K562 (cell line): ENCODE data around the gene VTA1. TPM values are rescaled to one million over a fixed set of nuclear protein-coding genes. Genes with fewer than 3 reads are reported as not detected.

Experiments
- ATAC-seq: fragments of 200-7000 bp; cut with Tn5 transposase; 3 replicates; pipeline ENCODE4 v1.9.1; 2020; ENCODE audit warnings: moderate library complexity
- BruUV-seq: library from RNA; stranded (reverse); fragments of 400-500 nt; replicated peaks from 2 replicates; lab custom pipeline; 2021; lab: Mats Ljungman, UMichigan
- CTCF ChIA-PET: fragments of 300-600 bp; formaldehyde crosslinking; extraction: SDS; loops from one replicate; lab custom pipeline; 2021; ENCODE audit warnings: low intra/inter-chr PET ratio; lab: Yijun Ruan, JAX
- POLR2A ChIA-PET: fragments of 300-600, 350-650 bp; sonication (Branson Sonifier 250); formaldehyde crosslinking; extraction: SDS; loops from one replicate; lab custom pipeline; 2021; ENCODE audit warnings: antibody characterized with exemption, inconsistent platforms; lab: Yijun Ruan, JAX
- DNase-seq, 4 experiments: peaks; one replicate each; pipeline versions ENCODE4 v3.0.0 to v3.0.0-alpha.2; 2011 to 2018; ENCODE audit warnings: low spot score in 3 of 4, mixed read lengths in 3 of 4; ENCODE audit errors: extremely low read depth in 1 of 4
- FAIRE-seq: peaks from 2 replicates; lab custom pipeline; 2011; peaks lifted over from hg19 to GRCh38; lab: Jason Lieb, UNC
- H2AFZ ChIP-seq: 2 replicates; pipeline ENCODE4 v1.6.0; 2011; ENCODE audit warnings: low read depth, low read length, control low read depth, inconsistent platforms
- H3K27ac ChIP-seq: fragments of 200-600 bp; 3 replicates; pipeline ENCODE4 v1.8.0; 2011; ENCODE audit warnings: low read depth, mild to moderate bottlenecking, control low read depth, inconsistent platforms, low read length, moderate library complexity, mixed read lengths; ENCODE audit errors: extremely low read depth
- H3K27me3 ChIP-seq, 2 experiments: fragments of 300-600 bp in 1 of 2; 2 replicates in 1 of 2; 3 replicates in 1 of 2; pipeline versions ENCODE4 v1.6.0 to v1.8.0; 2011; ENCODE audit warnings: inconsistent platforms in 2 of 2, low read length in 2 of 2, mild to moderate bottlenecking in 1 of 2, mixed read lengths in 1 of 2, moderate library complexity in 1 of 2; ENCODE audit not compliant: control insufficient read depth in 2 of 2, insufficient read depth in 2 of 2
- H3K36me3 ChIP-seq: fragments of 300-600 bp; 3 replicates; pipeline ENCODE4 v1.8.0; 2011; ENCODE audit warnings: mild to moderate bottlenecking, low read length, inconsistent platforms; ENCODE audit not compliant: control insufficient read depth, insufficient read depth
- H3K4me1 ChIP-seq, 2 experiments: fragments of 200-600 bp in 1 of 2; replicated peaks in 1 of 2; 2 replicates in 1 of 2; 3 replicates in 1 of 2; pipeline versions ENCODE4 v1.5.1 to v1.8.0; 2011; ENCODE audit warnings: inconsistent platforms in 2 of 2, low read length in 2 of 2, mild to moderate bottlenecking in 1 of 2, mixed read lengths in 1 of 2, moderate library complexity in 1 of 2; ENCODE audit not compliant: control insufficient read depth in 2 of 2, insufficient read depth in 2 of 2
- H3K4me2 ChIP-seq: 2 replicates; pipeline ENCODE4 v1.6.1; 2011; ENCODE audit warnings: low read length, control low read depth, inconsistent platforms, mixed read lengths; ENCODE audit not compliant: insufficient read depth
- H3K4me3 ChIP-seq: fragments of 200-600 bp; sonication (generic), shearing (Covaris generic); 2 replicates; pipeline ENCODE4 v1.5.1; 2016; ENCODE audit warnings: control low read depth, inconsistent platforms
- H3K79me2 ChIP-seq: fragments of 200-600 bp; 3 replicates; pipeline ENCODE4 v1.8.0; 2011; ENCODE audit warnings: low read length, inconsistent platforms; ENCODE audit not compliant: control insufficient read depth, insufficient read depth
- H3K9ac ChIP-seq, 2 experiments: 2 replicates each; pipeline versions ENCODE4 v1.6.0 to v1.6.1; 2011; ENCODE audit warnings: low read depth in 2 of 2, low read length in 2 of 2, control low read depth in 1 of 2, inconsistent platforms in 1 of 2, mild to moderate bottlenecking in 1 of 2, mixed read lengths in 1 of 2; ENCODE audit not compliant: insufficient read depth in 1 of 2
- H3K9me1 ChIP-seq: one replicate; pipeline ENCODE4 v1.6.0; 2011; ENCODE audit warnings: inconsistent platforms, mild to moderate bottlenecking, low read length, moderate library complexity; ENCODE audit not compliant: control insufficient read depth, insufficient read depth
- H3K9me3 ChIP-seq: replicated peaks from 2 replicates; pipeline ENCODE4 v1.5.1; 2011; ENCODE audit warnings: low read depth, low read length, inconsistent platforms; ENCODE audit not compliant: control insufficient read depth, insufficient read depth
- H4K20me1 ChIP-seq: replicated peaks from 2 replicates; pipeline ENCODE4 v1.6.1; 2011; ENCODE audit warnings: low read length, inconsistent platforms, mixed read lengths; ENCODE audit not compliant: control insufficient read depth, insufficient read depth
- E2F3 ChIP-seq: fragments of 250-450 bp; sonication (Bioruptor Pico); IDR thresholded peaks from 2 replicates; pipeline ENCODE4 v1.4.0; 2020; ENCODE audit warnings: mild to moderate bottlenecking
- EGR1 ChIP-seq: fragments of 450-650 bp; conservative IDR thresholded peaks from 2 replicates; pipeline ENCODE4 v1.6.1; 2017; ENCODE audit warnings: mild to moderate bottlenecking
- ESRRB ChIP-seq: fragments of 250-450 bp; sonication (Bioruptor Pico); IDR thresholded peaks from 2 replicates; pipeline ENCODE4 v1.5.0; 2020; ENCODE audit warnings: mild to moderate bottlenecking, moderate library complexity, borderline replicate concordance
- HNRNPH1 ChIP-seq: fragments of 200-400 bp; formaldehyde crosslinking; optimal IDR thresholded peaks from 2 replicates; pipeline ENCODE3; 2017; ENCODE audit warnings: low read depth, mild to moderate bottlenecking, low read length, moderate library complexity
- KLF16 ChIP-seq: IDR thresholded peaks from 2 replicates; pipeline ENCODE4 v1.6.1; 2016; ENCODE audit warnings: antibody characterized with exemption
- NCOR1 ChIP-seq: fragments of 450-650 bp; IDR thresholded peaks from 2 replicates; pipeline ENCODE4 v1.6.1; 2016; ENCODE audit warnings: mild to moderate bottlenecking, moderate library complexity
- NFXL1 ChIP-seq: fragments of 450-650 bp; formaldehyde crosslinking; IDR thresholded peaks from 2 replicates; pipeline ENCODE4 v1.4.0; 2021; ENCODE audit warnings: mild to moderate bottlenecking
- NUFIP1 ChIP-seq: fragments of 450-650 bp; IDR thresholded peaks from 2 replicates; pipeline ENCODE4 v1.6.1; 2018; ENCODE audit not compliant: partially characterized antibody
- SLC30A9 ChIP-seq: fragments of 250-450 bp; sonication (Bioruptor Pico); IDR thresholded peaks from 2 replicates; pipeline ENCODE4 v1.8.0; 2022; ENCODE audit warnings: mild to moderate bottlenecking, moderate library complexity
- ZNF23 ChIP-seq: fragments of 250-450 bp; sonication (Bioruptor Pico); IDR thresholded peaks from 2 replicates; pipeline ENCODE4 v1.4.0; 2020; ENCODE audit warnings: mild to moderate bottlenecking
- WGBS: fragments of 100-300 bp; shearing (Covaris generic); methylation state at CpG from one replicate; pipeline ENCODE4 v1.1.6; 2016; ENCODE audit warnings: low coverage, mixed read lengths; ENCODE audit not compliant: insufficient coverage; ENCODE audit errors: missing lambda C conversion rate; 5-methylcytosine and 5-hydroxymethylcytosine counted together
- in situ Hi-C: fragments of 300-500 bp; cut with MboI; formaldehyde crosslinking; loops from 4 replicates; pipeline ENCODE4 v1.15.0; 2018; ENCODE audit warnings: inconsistent platforms, mixed read lengths
- intact Hi-C: fragments of 100-400 bp; cut with micrococcal nuclease; formaldehyde crosslinking; loops from 2 replicates; pipeline ENCODE4 v1.14.2; 2022
- polyA plus RNA-seq, 8 experiments: library from polyadenylated mRNA; depleted of rRNA in 4 of 8; stranded (reverse) in 5 of 8; unstranded in 3 of 8; fragments of >200 nt; fragmentation: Nextera tagmentation in 2 of 8; fragmentation: Illumina TruSeq in 1 of 8; extraction: Ambion mirVana in 2 of 8; extraction: Trizol in 1 of 8; gene quantifications; 2 replicates each; pipeline versions ENCODE4 v1.2.1 to v1.2.3, GENCODE V29; 2011 to 2014; ENCODE audit warnings: inconsistent platforms in 1 of 8, missing spikeins in 1 of 8
- total RNA-seq, 7 experiments: library from RNA; depleted of rRNA in 6 of 7; stranded (reverse); fragments of >200 nt in 6 of 7; fragmentation: Illumina TruSeq in 2 of 7; extraction: Trizol in 2 of 7; gene quantifications; 2 replicates each; pipeline versions ENCODE4 v1.2.1 to v1.2.3, GENCODE V29; 2011 to 2021; ENCODE audit warnings: low replicate concordance in 1 of 7

The VTA1 gene
- total and polyA plus RNA-seq, 9 of the 15 experiments (the other 6 are each of a cell fraction or from before 2014, with no cell fraction given): 47.8 to 182 (median 84.6) TPM

DNA sequence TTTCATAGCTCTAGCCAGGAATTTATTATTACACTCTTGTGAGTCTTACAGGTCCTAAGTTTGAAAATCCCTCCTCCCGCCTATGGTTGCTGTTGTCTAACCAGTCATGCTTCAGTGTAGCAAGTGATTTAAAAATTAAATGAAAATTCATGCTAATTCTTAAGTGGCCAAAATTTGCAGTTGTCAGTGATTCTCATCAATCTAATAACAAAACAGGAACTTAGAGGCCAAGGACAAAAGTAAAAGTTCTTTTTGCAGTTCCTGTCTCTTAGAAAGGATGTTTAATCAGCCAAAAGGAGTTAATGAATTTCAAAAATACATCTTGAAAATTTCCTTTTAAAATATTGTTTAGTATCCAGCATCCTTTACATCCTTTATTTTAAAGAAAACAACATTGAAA, 36.3 kb downstream of the VTA1 start:
- ChIA-PET CTCF (no interaction called here), POLR2A (no interaction called here)
- Histone ChIP-seq H3K9ac (no peak overlapping the region), H4K20me1 (no peaks in the 10 kb centered on the region), H3K4me3 (no peak overlapping the region), H3K27ac (no peak overlapping the region), H3K36me3 (peaks cover 4% of the 10 kb centered on the region; the same call in 1 of the 3 replicates), H3K27me3 (no peaks in the 10 kb centered on the region), H3K9me3 (no peaks in the 10 kb centered on the region), H3K4me2 (no peak overlapping the region), H2AFZ (no peak overlapping the region), H3K9me1 (no peaks in the 10 kb centered on the region), H3K4me1 (no peaks in the 10 kb centered on the region; a peak in 1 of 5 replicates), H3K79me2 (no peaks in the 10 kb centered on the region)
- no peak for DNase-seq
- BruUV-seq: no TSS peak
- FAIRE-seq: no peak
- in situ Hi-C loops: no loop called here
- no peak for TF ChIP-seq NCOR1
- no peak for TF ChIP-seq SLC30A9 (CRISPR knock-in tag)
- no peak for TF ChIP-seq E2F3 (CRISPR knock-in tag)
- TF ChIP-seq NFXL1 (CRISPR knock-in tag): no peak
- TF ChIP-seq ESRRB: no peak
- TF ChIP-seq EGR1: no peak
- TF ChIP-seq NUFIP1: no peak
- no peak for TF ChIP-seq ZNF23
- TF ChIP-seq KLF16: no peak
- no peak for TF ChIP-seq HNRNPH1
- no peak for ATAC-seq
- intact Hi-C loops: no loop called here
- 100% methylated on average over 1 of the region's 1 CpG for WGBS
